ENCODE data around the gene NGF.

DNA sequence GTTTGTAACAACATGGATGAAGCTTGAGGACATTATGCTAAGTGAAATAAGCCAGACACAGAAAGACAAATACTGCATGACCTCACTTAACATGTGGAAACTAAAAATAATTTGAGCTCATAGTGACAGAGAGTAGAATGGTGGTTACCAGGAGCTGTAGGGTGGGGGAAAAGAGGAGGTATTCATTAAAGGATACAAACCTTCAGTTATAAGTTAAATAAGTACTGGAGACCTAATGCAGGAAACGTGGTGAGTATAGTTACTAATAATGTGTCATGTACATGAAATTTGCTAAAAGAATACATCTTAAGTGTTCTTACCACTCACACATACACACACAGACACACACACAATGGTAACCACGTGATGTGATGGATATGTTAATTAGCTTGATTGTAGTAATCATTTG lies 86.7 kb downstream of the NGF start:
- TF ChIP-seq BRD4 (IDR thresholded peaks at IDR 0.05) (no peak), MYBL2 (IDR thresholded peaks at IDR 0.05; ENCODE audit: low read depth) (no peak), MYBL2 (CRISPR knock-in tag; IDR thresholded peaks at IDR 0.05; ENCODE audit: borderline replicate concordance) (no peak)
- TF ChIP-seq, protein P1, sequence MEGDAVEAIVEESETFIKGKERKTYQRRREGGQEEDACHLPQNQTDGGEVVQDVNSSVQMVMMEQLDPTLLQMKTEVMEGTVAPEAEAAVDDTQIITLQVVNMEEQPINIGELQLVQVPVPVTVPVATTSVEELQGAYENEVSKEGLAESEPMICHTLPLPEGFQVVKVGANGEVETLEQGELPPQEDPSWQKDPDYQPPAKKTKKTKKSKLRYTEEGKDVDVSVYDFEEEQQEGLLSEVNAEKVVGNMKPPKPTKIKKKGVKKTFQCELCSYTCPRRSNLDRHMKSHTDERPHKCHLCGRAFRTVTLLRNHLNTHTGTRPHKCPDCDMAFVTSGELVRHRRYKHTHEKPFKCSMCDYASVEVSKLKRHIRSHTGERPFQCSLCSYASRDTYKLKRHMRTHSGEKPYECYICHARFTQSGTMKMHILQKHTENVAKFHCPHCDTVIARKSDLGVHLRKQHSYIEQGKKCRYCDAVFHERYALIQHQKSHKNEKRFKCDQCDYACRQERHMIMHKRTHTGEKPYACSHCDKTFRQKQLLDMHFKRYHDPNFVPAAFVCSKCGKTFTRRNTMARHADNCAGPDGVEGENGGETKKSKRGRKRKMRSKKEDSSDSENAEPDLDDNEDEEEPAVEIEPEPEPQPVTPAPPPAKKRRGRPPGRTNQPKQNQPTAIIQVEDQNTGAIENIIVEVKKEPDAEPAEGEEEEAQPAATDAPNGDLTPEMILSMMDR (IDR thresholded peaks at IDR 0.05 in 2 of 3, conservative IDR thresholded peaks at IDR 0.05 in 1 of 3; ENCODE audit: insufficient read depth in 2 of 3, low read depth in 1 of 3, low read length in 3 of 3): no peak
